Activated CD8-positive, alpha-beta memory T cell treated with anti-CD3 and anti-CD28 coated beads, Interleukin-2, amount 50 U/mL, for 24 hours (primary cell): ENCODE data around the gene FNBP1L.

Experiments
- DNase-seq: peaks from one replicate; pipeline ENCODE4 v3.0.0-alpha.2; 2020; ENCODE audit errors: extremely low read depth

The FNBP1L gene

DNA sequence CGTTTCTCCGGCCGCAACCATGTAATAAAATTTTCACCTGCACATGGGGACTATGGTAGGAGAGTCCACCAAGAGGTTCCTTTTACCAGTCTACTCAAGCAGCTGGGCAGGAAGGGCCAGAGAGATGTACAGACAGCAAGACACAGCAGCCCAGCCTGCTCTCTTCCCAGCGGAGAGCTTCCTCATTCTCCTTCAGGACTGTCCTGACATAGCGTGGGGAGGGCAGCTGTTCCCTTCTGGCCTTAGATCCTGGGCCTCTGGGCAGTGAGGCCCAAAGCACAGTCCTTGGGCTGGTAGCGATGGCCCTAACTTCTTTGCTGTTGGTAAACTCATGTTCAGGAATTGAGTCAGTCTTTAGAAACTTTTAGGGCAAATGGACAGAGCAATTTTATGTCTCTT is 144.6 kb downstream of the FNBP1L start:
- no peak for DNase-seq

DNA sequence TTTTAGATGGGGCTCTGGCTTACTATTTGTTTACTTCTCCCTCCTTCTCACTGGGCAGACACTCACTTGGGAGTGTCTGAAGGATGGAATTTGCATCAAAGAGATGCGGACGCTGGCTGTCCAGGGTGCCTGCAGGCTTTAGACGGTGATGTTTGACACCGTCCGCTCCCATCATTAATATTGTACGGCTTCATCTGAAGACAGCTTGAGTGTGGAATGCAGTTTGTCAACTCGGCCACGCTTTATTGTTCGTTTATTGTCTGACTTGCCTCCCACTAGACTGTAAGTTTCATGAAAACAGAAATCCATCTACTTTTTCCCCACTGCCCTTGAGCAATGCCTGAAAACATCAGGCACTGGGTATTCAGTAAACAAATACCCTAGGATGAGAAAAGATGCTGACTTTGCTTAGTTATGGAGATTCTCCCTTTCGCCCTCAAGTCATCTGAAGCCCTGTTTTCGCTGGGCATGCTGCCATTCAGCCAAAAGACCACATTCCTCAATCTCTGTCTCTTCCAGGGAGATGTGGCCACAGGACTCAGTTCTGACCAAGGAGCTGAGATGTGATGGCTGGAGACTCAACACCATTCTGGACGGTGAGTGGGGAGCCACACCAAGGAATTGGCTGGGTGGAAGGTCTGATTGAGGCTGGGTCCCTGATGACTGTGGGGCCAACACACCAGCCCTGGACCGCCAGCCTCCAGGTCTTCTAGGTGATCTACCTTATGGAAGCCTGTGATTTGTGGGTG is 146.1 kb downstream of the FNBP1L start:
- DNase-seq = no peak

DNA sequence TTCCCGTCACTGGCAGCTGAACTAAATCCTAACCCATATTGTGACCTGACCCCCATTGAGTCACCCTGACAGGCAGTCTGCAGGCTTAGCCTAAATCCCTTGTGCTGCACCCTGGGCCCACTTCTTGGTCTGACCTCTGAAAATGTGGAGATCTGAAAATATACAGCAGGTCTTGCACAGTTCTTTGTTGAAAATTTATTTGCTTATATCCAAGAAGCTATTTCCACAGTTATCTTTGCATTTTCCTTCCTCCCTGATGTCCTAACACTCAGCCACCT is 146.6 kb downstream of the FNBP1L start:
- DNase-seq = no peak

DNA sequence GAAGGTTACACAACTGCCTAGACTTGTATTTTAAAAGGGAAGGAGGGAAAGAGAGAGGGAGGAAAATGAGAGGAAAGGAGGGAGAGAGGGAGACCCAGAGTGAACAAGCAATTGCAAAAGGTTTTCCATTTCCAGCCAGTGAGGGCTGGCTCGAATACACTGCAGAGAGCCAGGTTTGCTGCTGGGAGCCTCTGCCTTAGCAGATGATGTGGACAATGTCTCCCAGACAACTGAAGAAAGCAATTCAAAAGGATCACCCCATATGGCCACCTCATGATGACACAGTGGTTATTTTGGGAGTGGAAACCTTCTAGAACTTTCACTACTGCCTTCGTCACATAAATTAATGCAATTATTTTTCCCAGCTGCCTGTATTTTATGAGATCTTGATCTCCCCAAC is 147.3 kb downstream of the FNBP1L start:
- DNase-seq = no peak

DNA sequence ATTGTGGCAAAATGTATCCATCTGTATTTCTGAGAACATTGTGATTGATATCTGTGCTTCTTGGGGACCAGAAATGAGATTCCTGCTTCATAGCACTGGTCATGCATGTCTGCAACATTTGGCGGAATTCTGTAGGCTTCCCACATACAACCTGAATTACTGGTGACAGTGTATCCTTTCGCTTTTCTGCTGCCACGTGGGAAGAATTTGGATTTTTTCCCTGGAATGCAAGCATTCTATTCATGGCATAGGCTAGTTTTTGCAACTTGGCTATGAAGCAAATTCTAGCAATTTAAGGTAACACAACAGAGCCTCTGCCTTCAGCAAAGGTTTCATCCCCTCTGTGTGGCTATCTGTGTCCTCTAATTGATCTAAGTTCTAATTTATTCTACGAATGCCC is 147.8 kb downstream of the FNBP1L start:
- DNase-seq = no peak

DNA sequence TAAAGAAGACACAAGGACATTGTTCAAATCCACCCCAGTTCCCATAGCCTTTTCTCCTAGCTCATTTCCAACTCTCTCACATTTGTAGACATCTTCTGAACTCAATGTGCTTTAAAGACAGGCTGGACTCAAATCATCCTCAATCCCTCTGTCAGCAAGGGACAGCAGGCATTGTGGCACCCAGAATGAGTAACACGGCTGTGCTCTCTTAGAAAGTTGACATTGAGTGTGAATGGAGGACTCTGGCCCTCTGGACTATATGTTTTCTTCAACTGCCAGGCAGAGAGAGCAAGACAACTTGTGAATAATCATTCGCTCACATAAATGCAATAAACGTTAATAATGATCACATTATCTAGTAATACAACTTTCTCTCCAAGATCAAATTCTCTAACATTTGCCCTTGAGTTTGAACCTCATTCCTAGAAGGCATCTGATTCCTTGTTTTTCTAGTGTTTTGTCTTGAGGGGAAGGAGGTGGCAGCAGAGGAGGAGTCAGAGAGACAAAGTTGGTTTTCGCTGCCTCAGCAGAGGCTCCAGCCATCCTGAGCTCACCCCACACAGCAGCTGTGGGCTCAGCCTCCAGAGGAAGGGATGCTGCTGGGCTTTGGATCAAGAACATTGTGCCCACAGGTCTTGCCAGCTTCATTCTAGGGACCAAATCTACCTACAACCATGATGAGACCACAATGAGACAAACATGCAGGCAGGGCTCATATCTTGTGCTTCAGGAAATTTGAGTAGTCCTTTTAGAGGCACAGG is 148.6 kb downstream of the FNBP1L start:
- DNase-seq = no peak

DNA sequence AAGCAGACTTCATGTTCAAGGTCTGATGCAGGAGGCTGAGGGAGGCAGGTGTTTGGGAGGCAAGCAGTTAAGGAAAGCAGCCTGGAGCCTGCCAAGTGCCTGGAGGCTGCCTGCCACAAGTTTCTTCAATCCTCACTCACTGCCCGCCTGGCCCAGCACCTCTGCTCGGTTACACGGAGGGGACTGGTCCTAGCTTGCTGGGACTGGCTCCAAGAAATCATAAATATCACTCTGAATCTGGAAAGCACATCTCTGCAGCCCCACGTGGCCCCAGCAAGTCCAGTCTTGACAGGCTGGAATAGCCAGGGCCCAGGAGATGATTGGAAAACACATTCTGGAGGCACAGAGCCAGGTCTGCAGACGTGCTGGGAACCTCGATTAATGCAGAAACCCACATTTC is 149.8 kb downstream of the FNBP1L start:
- no peak for DNase-seq

DNA sequence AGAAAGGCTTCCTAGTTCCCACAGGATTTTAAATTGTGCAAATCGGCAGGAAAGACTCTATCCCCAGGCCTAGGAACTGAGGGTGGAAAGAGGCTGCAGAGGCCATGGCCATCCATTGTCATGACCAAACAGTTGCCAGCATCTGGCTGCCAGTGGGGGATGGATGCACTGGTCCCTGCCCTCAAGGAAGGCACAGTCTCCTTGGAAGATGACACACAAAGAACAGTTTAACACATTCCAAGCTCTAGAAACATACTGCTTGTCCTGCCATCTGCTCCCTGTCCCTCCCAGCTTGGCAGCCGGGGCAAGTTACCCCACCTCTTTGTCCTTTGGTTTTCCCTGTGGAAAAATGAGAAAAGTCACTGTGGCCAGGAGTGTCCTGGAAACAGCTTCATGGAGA is 150.5 kb downstream of the FNBP1L start:
- DNase-seq = no peak

DNA sequence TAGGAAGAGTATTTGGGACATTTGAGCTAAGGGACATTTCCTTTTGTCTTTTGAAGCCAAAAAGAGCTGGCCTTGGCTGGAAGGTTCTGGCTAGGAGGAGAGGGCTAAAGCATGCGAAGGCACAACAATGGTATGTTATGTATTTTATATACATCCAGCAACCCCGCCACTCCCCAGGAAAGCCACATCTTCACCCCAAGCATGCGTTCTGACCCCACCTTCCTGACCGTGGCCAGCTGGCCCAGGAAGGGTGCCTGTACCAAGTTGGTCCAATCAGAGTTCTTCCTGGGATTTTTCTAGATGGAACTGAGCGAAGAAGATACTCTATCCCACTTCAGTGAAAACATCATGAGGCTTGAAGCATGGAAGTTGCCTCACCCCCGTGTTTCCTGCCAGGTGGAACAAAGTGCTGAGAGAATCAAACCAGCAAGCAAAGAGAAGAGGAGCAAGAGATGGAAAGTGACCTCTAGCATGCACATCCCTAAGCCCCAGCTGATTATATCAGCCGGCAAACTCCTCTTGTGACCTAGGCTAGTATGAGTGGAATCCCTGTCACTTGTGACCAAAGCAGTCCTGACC is 151.0 kb downstream of the FNBP1L start:
- no peak for DNase-seq

DNA sequence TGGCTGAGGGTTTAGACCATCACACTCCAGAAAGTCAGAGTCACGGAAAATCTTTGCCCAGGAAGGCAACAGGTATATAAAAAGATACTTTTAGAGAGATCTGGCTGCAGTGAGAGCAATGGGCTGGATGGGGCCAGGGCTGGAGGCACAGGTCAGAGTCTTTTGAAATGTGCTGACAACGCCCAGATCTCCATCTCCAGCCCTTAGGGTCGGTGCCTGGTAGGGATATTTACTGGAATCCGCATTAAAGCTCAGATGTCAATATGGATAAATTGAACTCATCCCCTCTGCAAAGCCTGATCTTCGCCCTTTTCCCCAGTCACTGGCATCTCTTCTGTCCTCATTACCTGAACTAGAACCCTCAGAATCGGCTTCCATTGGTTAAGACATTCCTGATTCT is 151.6 kb downstream of the FNBP1L start:
- DNase-seq = no peak

DNA sequence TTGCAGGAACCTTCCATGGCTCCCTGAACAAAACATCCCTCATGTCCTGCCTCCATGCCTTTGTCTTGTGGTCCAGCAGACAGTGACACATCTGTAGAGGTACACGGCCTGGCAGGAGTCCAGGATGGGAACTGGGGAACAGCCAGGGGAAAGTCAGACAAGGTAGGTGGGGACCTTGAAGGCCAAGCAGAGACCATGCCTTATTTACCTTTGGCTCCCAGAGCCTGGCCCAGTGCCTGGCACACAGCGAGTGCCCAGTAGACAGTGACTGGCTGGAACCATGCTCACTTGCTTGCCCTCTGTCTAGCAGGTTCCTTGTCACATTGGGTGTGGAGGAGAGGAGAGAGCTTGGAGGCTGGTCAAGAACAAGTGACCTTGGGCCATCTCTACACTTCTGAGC is 152.7 kb downstream of the FNBP1L start:
- DNase-seq = no peak

DNA sequence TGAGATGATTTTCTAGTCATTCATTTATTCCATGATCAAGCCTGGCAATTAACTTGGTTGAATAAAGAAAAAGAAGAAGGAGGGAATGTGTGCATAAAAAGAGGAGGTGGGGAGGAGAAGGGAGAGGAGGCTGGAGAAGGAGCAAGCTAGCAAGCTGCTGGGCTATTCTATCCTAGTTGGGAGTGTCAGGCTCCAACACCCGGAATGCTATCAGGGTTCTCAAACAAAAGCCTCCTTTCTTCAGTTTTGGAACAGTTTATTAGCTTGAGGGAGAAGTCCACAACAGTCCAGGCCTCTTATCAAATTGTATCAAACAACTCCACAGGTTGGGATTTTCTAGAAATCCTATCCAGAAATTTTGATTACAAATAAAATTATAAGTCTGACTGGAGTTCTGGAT is 153.8 kb downstream of the FNBP1L start:
- no peak for DNase-seq

DNA sequence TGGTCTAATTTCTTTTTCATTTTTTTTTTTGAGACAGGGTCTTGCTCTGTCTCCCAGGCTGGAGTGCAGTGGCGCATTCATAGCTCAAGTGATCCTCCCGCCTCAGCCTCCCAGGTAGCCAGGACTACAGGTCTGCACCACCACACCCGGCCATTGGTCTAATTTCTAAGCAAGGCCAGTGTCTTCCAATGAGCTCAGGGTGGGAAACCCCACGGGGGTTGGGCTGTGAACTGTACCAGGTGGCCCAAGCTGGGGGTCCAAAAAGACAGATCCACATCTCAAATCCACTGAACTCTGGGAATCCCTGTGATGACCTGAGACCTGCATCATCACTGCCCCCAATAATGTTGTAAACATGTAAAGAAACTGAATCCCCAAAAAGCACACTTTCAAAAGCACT is 154.2 kb downstream of the FNBP1L start:
- DNase-seq = no peak

DNA sequence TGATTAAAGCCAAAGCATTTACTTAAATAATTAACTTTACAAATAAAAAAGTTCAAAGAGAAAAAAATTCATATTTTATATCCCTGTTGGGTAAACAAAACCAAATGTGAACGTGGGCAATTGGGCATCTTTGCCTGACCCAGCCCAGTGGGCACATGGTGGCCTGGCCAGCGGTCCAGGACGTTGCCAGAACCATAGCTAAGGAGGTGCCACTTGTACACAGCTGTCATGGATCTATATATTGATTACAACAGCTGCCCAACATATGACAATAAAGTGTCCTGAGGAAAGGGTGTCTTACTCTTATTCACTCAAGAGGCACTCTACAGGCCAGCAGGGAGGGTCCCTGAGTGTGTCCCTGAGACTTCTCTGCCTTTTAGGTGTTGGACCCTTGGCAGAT is 155.2 kb downstream of the FNBP1L start:
- no peak for DNase-seq

DNA sequence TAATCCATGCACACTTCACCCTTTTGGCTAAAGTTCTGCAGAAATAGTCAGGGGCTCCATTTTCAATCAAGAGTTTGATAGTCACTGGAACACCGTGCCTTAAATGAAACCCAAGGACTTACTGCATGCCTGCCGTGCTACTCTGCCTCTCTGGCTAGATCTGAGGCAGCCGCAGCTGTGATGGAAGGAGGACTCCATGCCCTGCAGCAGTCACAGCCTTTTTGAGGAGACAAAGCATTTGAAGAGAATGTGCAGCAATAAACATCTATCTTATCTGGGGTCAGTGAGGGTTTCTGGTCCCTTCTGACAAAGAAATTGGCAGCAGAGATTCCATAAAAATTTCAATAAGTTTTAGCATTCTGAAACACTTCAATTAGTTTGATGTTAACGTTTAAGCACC is 155.7 kb downstream of the FNBP1L start:
- DNase-seq = no peak
